Uterus (tissue), 2 donors: ENCODE results near the gene LORICRIN.

ENCODE experiments used
- POLR2A ChIP-seq, 2 donors: fragments of 450-650 bp; IDR thresholded peaks; one replicate each; pipeline ENCODE4 v1.6.1; 2016; ENCODE audit warnings: antibody characterized with exemption in 2 of 2, mild to moderate bottlenecking in 1 of 2, moderate library complexity in 1 of 2
- TF ChIP-seq, protein P1 (sequence below), 4 experiments: fragments of 200-600 bp in 2 of 4; fragments of 450-650 bp in 2 of 4; sonication (generic) in 2 of 4; IDR thresholded peaks; one replicate each; pipeline ENCODE4 v1.5.1; 2016 to 2019; ENCODE audit warnings: antibody characterized with exemption in 4 of 4, mild to moderate bottlenecking in 2 of 4, moderate library complexity in 1 of 4

DNA sequence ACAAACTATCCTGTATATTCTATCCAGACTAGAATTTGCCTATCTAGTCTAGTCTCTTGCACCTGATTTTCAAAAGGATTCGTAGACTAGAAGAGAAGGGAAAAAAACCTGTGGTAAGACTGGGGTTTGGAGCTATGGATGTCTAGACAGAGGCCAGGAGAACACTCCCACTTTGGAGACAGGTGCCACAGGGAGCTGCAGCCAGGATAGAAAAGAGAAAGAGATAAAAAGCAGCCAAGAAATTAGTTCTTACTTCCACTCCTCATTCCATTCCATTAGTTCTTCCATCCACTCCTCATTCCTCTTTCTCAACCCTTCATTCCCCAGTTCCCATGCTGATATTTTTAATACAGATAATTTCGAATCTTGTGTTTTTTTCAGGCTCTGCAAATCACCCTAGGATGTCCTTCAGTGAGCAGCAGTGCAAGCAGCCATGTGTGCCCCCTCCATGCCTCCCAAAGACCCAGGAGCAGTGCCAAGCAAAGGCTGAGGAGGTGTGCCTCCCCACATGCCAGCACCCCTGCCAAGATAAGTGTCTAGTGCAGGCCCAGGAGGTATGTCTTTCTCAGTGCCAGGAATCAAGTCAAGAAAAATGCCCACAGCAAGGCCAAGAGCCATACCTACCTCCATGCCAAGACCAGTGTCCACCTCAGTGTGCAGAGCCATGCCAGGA is 41.6 kb upstream of the LORICRIN start:
- no peak for TF ChIP-seq POLR2A (IDR thresholded peaks at IDR 0.05)
- TF ChIP-seq, protein P1, sequence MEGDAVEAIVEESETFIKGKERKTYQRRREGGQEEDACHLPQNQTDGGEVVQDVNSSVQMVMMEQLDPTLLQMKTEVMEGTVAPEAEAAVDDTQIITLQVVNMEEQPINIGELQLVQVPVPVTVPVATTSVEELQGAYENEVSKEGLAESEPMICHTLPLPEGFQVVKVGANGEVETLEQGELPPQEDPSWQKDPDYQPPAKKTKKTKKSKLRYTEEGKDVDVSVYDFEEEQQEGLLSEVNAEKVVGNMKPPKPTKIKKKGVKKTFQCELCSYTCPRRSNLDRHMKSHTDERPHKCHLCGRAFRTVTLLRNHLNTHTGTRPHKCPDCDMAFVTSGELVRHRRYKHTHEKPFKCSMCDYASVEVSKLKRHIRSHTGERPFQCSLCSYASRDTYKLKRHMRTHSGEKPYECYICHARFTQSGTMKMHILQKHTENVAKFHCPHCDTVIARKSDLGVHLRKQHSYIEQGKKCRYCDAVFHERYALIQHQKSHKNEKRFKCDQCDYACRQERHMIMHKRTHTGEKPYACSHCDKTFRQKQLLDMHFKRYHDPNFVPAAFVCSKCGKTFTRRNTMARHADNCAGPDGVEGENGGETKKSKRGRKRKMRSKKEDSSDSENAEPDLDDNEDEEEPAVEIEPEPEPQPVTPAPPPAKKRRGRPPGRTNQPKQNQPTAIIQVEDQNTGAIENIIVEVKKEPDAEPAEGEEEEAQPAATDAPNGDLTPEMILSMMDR (IDR thresholded peaks at IDR 0.05) = no peak
